Measurements from ENCODE around the gene ITIH6. TPM values are rescaled to one million over a fixed set of nuclear protein-coding genes. Genes with fewer than 3 reads are reported as not detected.

ITIH6 gene
- total RNA-seq: under 1 TPM in 1 of 2 donors, not detected in 1; under 0.01 TPM

GRCh38 chrX:54798137-54798536 is at the start of gene ITIH6:
Gene ITIH6, minus strand, starts transcription at chrX:54798255. Its CDS starts 45 bp downstream, at chrX:54798210.

GRCh38 chrX:54807524-54808108 is 9.6 kb upstream of the ITIH6 start, which contains the start of gene MAGED2:
Gene MAGED2, plus strand, starts transcription at chrX:54807745. Its CDS starts 1,587 bp downstream, at chrX:54809332.

Small RNA genes lying within 50 kb of the gene (small RNA-seq; reads per million reads assigned to genes)
- gene AL049732.1 (0 reads per million in 2 donors), gene SNORA11 (25.7 to 34.9 reads per million in 2 donors)

Other genes starting within 250 kb of the ITIH6 start
- gene MAGED2, start 9.5 kb upstream of the ITIH6 start, total RNA-seq: 100 to 1,000 TPM; 101 to 117 TPM
- 1 to 10 TPM; 4.8 to 6.7 TPM for gene TRO, start 122.6 kb upstream of the ITIH6 start, total RNA-seq
- gene PFKFB1, start 195.9 kb upstream of the ITIH6 start, total RNA-seq: under 1 TPM in 1 of 2 donors, not detected in 1; under 0.01 TPM
- 10 to 100 TPM in 1 of 2 donors, 1 to 10 TPM in 1; 9.3 to 16.0 TPM for gene APEX2, start 202.1 kb upstream of the ITIH6 start, total RNA-seq
- not detected for gene ALAS2, start 232.7 kb upstream of the ITIH6 start, total RNA-seq

Data from melanocyte of skin (primary cell).